ENCODE results near the gene LTB. TPM values are rescaled to one million over a fixed set of nuclear protein-coding genes. Genes with fewer than 3 reads are reported as not detected.
"Not testable (repeated sequence)": the region's sequence is repeated elsewhere in the genome, so short reads cannot be mapped to it uniquely, and the experiment has no call there.

LTB gene
- polyA plus RNA-seq, 3 donors: 0.53 to 2.3 (median 2.2) TPM

GRCh38 chr6:31559606-31559957, 22.6 kb downstream of the LTB start:
- no peak for DNase-seq (ENCODE audit: extremely low read depth in 1 of 11, low read depth in 9 of 11, low spot score in 4 of 11)

DNA sequence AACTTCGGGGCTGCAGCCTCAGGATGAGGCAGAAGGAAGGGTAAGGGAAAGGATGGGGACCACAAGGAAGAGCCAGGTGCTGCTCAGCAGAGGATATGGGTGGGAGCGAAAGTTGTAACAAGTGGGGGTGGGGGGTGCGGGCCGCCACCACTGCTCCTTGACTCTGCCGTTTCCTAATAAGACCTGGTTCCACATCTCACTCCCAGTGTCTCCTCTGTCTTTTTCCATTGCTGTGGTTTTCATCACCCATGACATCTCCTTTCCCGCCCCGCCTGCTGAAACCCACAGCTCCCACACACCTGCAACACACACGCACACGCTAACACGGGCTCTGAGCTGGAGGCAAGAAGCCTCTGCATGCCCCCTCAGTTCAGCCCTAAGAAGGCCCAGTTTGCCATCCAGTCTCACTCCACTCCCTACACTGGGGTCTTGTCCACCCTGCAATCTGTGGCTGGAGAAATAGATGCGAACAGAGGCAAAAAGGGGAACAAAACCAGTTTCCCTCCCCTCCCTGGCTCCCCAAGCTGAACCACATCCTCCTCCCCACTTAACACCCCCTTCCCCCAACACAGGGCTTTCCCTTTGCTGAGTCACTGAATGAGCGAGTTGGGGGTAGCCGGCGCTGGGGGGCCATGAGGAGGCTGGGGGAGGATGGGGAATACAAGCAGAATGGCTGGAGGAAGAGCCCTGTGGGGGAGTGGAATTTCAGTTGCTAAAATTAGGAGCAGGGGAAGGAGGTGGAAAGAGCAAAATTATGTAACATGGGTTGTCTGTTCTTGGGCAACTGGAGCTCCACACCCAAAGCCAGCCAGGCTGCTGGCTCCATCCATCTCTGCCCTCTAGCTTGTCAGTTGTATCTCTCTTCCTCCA, 23.4 kb downstream of the LTB start:
- DNase-seq (ENCODE audit: extremely low read depth in 1 of 11, low read depth in 9 of 11, low spot score in 4 of 11): no peak

- DNase-seq (ENCODE audit: extremely low read depth in 1 of 11, low read depth in 9 of 11, low spot score in 4 of 11): no peak
Measured at GRCh38 chr6:31558318-31558625, 24.0 kb downstream of the LTB start.

GRCh38 chr6:31557443-31558317, 24.5 kb downstream of the LTB start:
- DNase-seq (ENCODE audit: extremely low read depth in 1 of 11, low read depth in 9 of 11, low spot score in 4 of 11): no peak

GRCh38 chr6:31556307-31556706, 25.9 kb downstream of the LTB start:
- no peak for DNase-seq (ENCODE audit: extremely low read depth in 1 of 11, low read depth in 9 of 11, low spot score in 4 of 11)

DNA sequence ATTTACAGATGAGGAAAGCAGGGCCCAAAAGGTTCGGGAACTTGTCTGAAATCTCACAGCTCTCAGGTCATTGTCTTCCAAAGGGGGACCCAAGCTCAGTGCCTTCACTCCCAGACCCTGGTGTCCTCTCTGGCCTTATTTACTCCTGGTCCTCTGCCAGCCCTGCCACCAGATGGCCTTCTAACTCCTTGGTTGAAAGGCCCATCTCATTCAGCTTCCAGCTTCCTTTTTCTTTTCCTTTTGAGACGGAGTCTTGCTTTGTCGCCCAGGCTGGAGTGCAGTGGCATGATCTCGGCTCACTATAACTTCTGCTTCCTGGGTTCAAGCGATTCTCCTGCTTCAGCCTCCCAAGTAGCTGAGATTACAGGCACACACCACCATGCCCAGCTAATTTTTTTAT, 30.9 kb downstream of the LTB start:
- not testable (repeated sequence) for DNase-seq (ENCODE audit: extremely low read depth in 1 of 11, low read depth in 9 of 11, low spot score in 4 of 11)

DNA sequence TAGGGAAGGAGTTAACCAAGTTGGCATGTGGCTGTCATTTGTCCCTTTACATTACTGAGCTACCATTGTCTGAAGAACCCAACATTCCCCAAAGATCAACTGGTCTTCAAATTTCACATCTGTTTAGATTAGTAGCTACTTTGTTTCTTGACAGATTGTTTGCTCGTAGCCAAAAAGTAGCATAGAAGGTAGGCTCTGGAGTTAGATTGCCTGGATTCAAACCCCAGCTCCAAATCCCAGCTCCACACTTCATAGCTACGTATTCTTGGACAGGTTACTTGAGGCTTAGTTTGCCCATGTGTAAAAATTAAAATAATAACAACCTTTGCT, 33.7 kb downstream of the LTB start:
- no peak for DNase-seq (ENCODE audit: extremely low read depth in 1 of 11, low read depth in 9 of 11, low spot score in 4 of 11)

DNA sequence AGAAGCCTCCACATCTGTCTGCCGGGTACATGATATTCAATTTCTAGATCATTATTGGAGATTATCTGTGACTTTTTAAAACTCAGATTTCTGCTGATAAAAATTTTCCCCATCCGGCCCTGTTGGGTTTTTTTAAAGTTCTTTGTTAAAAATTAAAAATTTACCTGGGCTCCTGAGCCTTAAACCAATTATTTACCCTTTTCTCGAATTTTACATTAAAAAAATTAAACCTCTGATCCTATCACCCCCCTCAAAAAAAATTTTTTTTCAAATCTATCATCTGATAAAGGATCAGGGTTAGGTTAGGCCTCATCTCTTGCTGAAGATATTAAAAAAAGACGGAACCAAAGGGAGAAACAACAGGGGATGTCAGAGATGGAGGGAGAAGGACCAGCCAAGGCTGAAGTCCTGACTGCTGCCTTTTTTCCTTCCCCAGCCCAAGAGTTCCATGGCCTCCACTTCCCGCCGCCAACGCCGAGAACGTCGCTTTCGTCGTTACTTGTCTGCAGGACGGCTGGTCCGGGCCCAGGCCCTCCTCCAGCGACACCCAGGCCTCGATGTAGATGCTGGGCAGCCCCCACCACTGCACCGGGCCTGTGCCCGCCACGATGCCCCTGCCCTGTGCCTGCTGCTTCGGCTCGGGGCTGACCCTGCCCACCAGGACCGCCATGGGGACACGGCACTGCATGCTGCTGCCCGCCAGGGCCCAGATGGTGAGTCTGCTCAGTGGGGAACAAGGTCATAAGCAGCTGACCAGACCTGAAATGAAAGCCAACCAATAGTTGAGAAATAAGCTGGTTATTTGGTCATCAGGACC, 34.3 kb downstream of the LTB start:
- DNase-seq (ENCODE audit: extremely low read depth in 1 of 11, low read depth in 9 of 11, low spot score in 4 of 11): no peak

DNA sequence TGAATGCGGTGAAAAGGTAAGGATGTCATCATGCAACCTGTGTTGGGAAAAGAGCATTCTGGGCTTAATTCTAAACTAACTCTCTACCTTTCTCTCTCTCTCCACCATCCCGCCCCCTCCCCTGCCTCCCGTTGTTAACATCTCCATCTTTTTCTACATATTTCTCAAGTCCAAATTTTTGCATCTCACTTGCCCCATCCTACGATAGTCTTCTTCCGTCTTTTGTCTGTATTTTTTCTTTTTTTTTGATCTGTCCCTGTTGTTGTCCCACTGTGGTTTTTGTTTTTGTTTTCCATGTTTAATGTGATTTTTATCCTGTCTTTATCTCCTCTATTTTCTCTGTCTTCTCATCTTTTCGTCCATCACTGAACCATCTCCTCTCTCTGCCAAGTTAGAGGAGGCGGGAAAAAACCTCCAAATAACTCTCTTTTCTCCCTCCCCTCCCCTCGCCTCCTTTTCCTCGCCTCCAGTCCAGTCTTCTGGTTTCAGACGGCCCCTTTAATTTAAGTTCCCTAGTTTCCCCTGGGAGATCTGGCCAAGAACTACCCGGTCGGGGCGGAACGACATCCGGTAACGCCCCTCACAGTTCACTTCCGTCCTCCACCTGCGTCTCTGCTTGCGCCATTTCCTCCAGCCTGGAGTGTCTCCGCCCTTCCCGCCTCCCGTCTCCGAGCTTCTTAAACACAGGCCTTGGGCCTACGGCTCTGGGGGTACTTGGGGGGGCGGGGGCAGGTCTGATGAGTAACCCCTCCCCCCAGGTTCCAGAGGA, 35.1 kb downstream of the LTB start, which contains the start of gene NFKBIL1:
NFKBIL1 (plus strand) TSS at position 651 of the 769 bp plus-strand sequence; CDS start at position 738, 87 bp downstream.
- peak; percentile 88 to 98 (median 94) for DNase-seq (ENCODE audit: extremely low read depth in 1 of 11, low read depth in 9 of 11, low spot score in 4 of 11)

DNA sequence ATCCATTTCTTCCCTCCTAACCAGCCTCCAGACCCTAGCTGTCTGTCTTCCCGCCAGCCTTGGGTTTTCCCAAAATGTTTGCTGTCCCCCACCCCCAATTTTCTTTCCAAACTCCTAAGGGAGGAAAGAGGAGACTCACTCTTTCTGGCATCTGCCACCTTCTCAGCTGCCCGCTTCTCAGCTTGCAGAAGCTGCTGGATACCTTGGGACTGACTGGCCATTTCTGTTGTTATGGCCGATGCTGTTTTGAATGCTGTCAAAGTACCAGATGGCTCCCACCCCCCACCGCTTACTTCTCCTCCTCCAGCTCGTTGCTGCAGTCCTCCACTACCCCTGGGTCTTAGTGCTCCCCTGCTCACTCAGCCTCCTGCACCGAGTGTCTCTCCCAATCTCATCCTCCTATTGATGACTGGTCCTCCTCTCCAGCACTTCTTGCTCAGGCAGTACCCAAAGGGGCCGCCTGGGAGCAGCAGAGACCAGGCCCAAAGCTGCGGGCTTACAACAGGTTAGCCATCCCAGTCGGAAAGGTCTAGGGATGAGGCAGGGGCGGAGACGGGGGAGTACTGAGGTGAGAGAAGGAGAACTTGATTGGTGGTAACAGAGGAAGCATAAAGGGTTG, 35.8 kb downstream of the LTB start, which contains the start of gene ATP6V1G2:
ATP6V1G2 (minus strand) TSS at position 270 of the 619 bp plus-strand sequence; CDS start at position 221, 49 bp downstream.
- peak; percentile 72 to 87 (median 82) for DNase-seq (ENCODE audit: extremely low read depth in 1 of 11, low read depth in 9 of 11, low spot score in 4 of 11)

GRCh38 chr6:31545291-31545690, 36.9 kb downstream of the LTB start:
- no peak for DNase-seq (ENCODE audit: extremely low read depth in 1 of 11, low read depth in 9 of 11, low spot score in 4 of 11)

GRCh38 chr6:31544676-31545075, 37.5 kb downstream of the LTB start:
- no peak for DNase-seq (ENCODE audit: extremely low read depth in 1 of 11, low read depth in 9 of 11, low spot score in 4 of 11)

DNA sequence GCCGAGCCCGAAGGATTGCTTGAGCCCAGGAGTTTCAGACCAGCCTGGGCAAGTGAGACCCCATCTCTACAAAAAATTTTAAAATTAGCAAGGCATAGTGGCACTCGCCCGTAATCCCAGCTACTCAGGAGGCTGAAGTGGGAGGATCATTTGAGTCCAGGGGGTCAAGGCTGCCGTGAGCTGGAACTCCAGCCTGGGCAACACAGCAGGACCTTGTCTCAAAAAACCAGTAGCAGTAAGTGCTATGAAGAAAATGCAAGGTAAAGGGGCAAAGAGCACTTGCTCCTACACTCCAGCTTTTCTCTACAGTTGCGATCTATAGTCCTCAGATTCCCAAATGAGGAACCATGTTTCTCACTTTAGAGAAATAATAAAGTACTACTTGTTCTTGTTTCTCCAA, 38.6 kb downstream of the LTB start:
- DNase-seq (ENCODE audit: extremely low read depth in 1 of 11, low read depth in 9 of 11, low spot score in 4 of 11): no peak

DNA sequence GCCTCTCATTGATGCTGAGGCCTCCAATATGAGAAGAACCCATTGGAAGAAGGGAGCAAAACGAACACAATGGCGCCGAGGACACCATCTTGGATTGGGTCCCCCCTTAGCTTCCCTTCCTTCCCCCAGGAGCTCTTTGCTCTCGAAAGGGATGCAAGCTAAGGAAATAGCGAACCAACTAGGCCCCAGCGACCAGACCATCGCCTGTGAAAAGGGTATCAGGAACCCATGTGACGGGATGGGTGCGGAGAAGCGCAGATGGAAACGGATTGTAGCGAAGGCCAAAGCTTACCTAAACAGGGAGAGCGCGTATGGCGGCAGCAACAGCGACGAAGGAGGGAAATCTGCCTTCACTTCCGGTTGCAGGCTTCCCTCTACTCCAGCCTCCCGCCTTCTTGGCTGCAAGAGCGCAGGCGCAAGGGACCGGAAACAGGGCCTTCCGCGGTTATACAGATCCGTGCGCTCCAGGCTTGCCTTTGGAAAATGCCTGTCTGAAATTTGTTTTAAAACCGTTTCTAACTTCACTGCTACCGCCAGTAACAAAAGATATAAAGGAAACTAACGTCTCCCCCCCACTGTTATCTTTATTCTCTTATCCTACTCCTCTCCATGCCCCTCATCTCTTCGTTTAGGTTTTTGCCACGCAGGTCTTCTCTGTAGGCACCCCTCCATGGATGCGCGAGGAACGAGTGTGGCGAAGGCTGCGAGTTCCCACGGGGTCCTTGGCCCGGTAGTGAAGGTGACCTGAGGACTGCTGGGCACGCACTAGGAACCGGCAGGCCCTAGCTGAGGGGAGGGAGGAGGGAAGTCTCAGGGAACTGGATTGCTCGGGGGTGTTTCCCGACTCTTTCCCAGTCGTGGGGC, 40.3 kb downstream of the LTB start, which contains the start of gene DDX39B:
DDX39B (minus strand) TSS at position 346 of the 864 bp plus-strand sequence. CDS start 1,471 bp downstream, outside the sequence.
- DNase-seq (ENCODE audit: extremely low read depth in 1 of 11, low read depth in 9 of 11, low spot score in 4 of 11): peak; percentile 93 to 98 (median 96)

GRCh38 chr6:31541059-31541657, 41.1 kb downstream of the LTB start:
- DNase-seq (ENCODE audit: extremely low read depth in 1 of 11, low read depth in 9 of 11, low spot score in 4 of 11): peak in 3 of 11 donors; percentile 34 to 48 (median 38)

DNA sequence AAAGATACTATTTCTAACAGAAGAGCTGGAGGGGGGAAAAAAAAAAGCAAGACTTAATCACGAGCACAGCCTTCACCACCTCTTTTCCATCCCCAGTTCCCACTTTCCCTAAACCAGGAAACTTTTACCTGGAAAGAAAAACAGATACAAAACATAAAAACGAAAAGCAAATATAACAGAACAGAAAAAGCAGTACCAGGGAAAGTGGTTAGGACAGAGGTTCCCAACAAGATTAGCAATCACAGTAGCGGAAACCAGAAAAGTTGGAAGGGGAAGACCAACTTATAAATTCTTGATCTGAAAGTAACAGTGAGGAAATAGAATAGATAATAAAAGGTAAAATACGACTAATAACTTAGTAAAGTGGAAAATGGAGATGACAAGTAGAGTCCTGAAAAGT, 41.6 kb downstream of the LTB start:
- DNase-seq (ENCODE audit: extremely low read depth in 1 of 11, low read depth in 9 of 11, low spot score in 4 of 11): no peak
